ENCODE data around the gene CTSS. TPM values are rescaled to one million over a fixed set of nuclear protein-coding genes. Genes with fewer than 3 reads are reported as not detected.

Gene CTSS
- total RNA-seq, 1 donor from 2014 or later = 34.2 TPM

DNA sequence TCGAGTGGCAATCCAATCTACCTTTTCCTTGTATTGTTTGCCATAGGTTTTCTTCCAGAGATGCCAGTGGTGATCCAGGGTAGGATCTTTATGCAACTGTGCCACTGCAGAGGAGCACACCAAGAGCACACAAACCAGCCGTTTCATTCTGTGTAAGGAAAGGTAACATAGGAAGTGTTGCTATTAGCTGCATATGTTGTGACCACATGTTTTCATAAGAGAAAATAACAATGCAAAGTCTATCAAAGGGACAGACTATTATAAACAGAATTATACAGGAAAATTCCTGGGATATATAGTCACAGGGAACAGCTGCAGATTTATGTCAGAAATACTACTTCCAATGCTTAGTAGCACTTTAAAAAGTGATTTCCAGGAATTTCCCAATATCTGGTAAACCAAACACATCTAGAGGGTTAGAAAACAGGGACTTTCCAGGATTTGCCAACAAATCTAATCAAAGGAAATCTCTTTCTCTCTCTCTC lies 919 bp downstream of the CTSS start:
- H3K4me3 Mint-ChIP-seq = peak overlapping the region; percentile 92
- DNase-seq (ENCODE audit: low spot score) = no peak
- H3K9me3 Mint-ChIP-seq = peaks cover 6% of the 10 kb centered on the region
- H3K27ac Mint-ChIP-seq = peak overlapping the region; percentile 94
- peaks cover 26% of the 10 kb centered on the region for H3K36me3 Mint-ChIP-seq (ENCODE audit: low read depth)
- peaks cover 9% of the 10 kb centered on the region for H3K27me3 Mint-ChIP-seq (ENCODE audit: insufficient read depth)
- intact Hi-C loops (cut with micrococcal nuclease) = loop anchor here (1.0 to 5.0 kb wide), 5 partner anchors 67 to 197 kb away; partner anchors contain the start of genes ENSA and GOLPH3L
- H3K4me1 Mint-ChIP-seq (ENCODE audit: low read depth) = peaks cover 43% of the 10 kb centered on the region

DNA sequence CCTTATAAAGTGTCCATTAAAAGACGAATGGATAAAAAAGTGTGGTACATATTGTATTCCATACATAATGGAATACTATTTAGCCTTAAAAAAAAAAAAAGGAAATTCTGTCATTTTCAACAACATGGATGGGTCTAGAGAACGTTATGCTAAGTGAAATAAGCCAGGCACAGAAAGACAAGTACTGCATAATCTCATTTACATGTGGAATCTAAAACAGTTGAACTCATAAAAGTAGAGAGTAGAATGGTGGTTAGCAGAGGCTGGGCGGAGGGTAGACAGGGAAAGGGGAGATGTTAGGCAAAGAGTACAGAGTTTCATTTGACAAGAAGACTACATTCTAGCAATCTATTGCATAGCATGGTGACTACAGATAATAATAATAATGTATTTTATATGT lies 2.6 kb downstream of the CTSS start:
- Mint-ChIP-seq H3K36me3 (ENCODE audit: low read depth) (peaks cover 26% of the 10 kb centered on the region), H3K27me3 (ENCODE audit: insufficient read depth) (peaks cover 6% of the 10 kb centered on the region), H3K4me1 (ENCODE audit: low read depth) (peaks cover 43% of the 10 kb centered on the region), H3K4me3 (peak overlapping the region; percentile 13), H3K27ac (no peak overlapping the region), H3K9me3 (peaks cover 6% of the 10 kb centered on the region)
- intact Hi-C loops (cut with micrococcal nuclease) = no loop called here
- DNase-seq (ENCODE audit: low spot score) = no peak

DNA sequence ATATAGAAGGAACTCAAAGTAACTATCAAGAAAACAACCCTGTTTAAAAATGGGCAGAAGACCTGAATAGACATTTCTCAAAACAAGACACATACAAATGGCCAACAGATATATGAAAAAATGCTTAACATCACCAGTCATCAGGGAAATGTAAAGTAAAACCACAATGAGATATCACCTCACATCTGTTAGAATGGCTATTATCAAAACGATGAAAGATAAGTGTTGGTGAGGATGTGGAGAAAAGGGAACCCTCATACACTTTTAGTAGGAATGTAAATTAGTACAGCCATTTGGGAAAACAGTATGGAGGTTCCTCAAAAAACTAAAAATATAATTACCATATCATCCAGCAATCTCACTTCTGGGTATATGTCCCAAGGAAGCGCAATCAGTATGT lies 3.0 kb downstream of the CTSS start:
- Mint-ChIP-seq H3K27me3 (ENCODE audit: insufficient read depth) (peaks cover under 1% of the 10 kb centered on the region), H3K27ac (no peak overlapping the region), H3K4me1 (ENCODE audit: low read depth) (peaks cover 43% of the 10 kb centered on the region), H3K36me3 (ENCODE audit: low read depth) (peaks cover 28% of the 10 kb centered on the region), H3K4me3 (peak overlapping the region; percentile 13), H3K9me3 (peaks cover 6% of the 10 kb centered on the region)
- intact Hi-C loops (cut with micrococcal nuclease) = no loop called here
- no peak for DNase-seq (ENCODE audit: low spot score)

DNA sequence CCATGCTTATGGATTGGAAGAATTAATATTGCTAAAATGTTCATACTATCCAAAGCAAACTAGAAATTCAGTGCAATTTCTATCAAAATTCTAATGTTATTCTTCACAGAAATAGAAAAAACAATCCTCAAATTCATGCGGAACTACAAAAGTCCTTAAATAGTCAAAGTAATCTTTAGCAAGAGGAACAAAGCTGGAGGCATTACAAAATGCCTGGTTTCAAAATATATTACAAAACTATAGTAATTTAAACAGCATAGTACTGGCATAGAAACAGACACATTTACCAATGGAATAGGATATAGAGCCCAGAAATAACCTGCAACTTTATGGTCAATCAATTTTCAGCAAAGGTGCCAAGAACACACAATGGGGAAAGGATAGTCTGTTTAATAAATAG lies 3.8 kb downstream of the CTSS start:
- no peak for DNase-seq (ENCODE audit: low spot score)
- Mint-ChIP-seq H3K27ac (no peak overlapping the region), H3K27me3 (ENCODE audit: insufficient read depth) (no peaks in the 10 kb centered on the region), H3K4me1 (ENCODE audit: low read depth) (peaks cover 43% of the 10 kb centered on the region), H3K4me3 (no peak overlapping the region), H3K9me3 (peaks cover 6% of the 10 kb centered on the region), H3K36me3 (ENCODE audit: low read depth) (peaks cover 32% of the 10 kb centered on the region)
- intact Hi-C loops (cut with micrococcal nuclease) = no loop called here

DNA sequence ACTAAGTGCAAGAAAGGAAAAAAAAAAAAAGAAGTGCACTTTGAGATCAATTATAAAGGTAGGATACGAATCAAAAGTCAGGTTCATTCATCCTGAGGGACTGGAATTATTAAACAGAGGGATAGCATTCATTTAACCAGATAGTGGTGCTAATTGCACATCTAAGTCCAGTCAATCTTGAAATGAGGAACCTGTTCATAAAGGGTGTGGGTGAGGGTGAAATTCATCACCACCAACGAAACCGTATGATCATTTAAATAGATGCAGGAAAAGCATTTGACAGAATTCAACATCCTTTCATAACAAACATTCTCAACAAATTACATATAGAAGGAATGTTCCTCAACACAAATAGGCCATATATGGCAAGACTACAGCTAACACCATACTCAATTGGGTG lies 5.6 kb downstream of the CTSS start:
- Mint-ChIP-seq H3K36me3 (ENCODE audit: low read depth) (peaks cover 33% of the 10 kb centered on the region), H3K27ac (no peak overlapping the region), H3K4me3 (no peak overlapping the region), H3K4me1 (ENCODE audit: low read depth) (peaks cover 36% of the 10 kb centered on the region), H3K27me3 (ENCODE audit: insufficient read depth) (no peaks in the 10 kb centered on the region), H3K9me3 (peaks cover 6% of the 10 kb centered on the region)
- DNase-seq (ENCODE audit: low spot score) = no peak
- intact Hi-C loops (cut with micrococcal nuclease) = no loop called here

DNA sequence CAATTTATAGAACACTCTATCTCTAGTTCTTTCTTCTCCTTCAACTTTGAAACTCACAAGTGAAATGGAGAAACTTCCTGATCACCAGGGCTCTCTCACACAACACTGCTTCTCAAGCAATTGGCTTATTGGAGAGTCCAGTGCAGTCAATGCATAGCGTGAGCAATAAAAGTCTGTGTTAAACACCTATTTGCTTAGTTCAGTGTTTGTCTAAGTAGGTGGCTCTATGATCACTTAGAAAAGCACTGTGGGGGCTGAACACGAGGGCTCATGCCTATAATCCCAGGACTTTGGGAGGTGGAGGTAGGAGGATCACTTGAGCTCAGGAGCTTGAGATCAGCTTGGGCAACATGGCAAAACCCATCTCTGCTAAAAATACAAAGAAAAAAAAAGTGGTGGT lies 12.2 kb downstream of the CTSS start:
- H3K9me3 Mint-ChIP-seq = no peaks in the 10 kb centered on the region
- no peaks in the 10 kb centered on the region for H3K4me1 Mint-ChIP-seq (ENCODE audit: low read depth)
- no peak overlapping the region for H3K27ac Mint-ChIP-seq
- intact Hi-C loops (cut with micrococcal nuclease) = no loop called here
- no peak for DNase-seq (ENCODE audit: low spot score)
- no peak overlapping the region for H3K4me3 Mint-ChIP-seq
- H3K36me3 Mint-ChIP-seq (ENCODE audit: low read depth) = peaks cover 23% of the 10 kb centered on the region
- no peaks in the 10 kb centered on the region for H3K27me3 Mint-ChIP-seq (ENCODE audit: insufficient read depth)

DNA sequence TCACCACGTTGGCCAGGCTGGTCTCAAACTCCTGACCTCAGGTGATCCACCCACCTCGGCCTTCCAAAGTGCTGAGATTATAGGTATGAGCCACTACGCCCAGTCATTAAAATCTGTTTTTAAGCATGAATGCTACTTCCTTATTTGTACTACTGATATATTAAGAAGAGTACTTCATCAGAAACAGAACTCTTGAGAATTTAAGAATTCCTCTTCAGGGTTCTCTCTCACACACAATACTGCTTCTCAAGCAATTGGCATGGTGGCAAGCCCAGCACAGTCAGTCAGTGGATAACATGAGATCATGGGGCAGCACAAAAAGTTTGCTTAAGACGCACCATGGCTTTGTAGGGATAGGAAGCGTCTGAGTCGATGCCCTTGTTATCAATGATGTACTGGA lies 14.1 kb downstream of the CTSS start:
- no peaks in the 10 kb centered on the region for H3K9me3 Mint-ChIP-seq
- no peak overlapping the region for H3K4me3 Mint-ChIP-seq
- intact Hi-C loops (cut with micrococcal nuclease) = no loop called here
- H3K36me3 Mint-ChIP-seq (ENCODE audit: low read depth) = peaks cover 16% of the 10 kb centered on the region
- no peak for DNase-seq (ENCODE audit: low spot score)
- no peaks in the 10 kb centered on the region for H3K27me3 Mint-ChIP-seq (ENCODE audit: insufficient read depth)
- no peaks in the 10 kb centered on the region for H3K4me1 Mint-ChIP-seq (ENCODE audit: low read depth)
- H3K27ac Mint-ChIP-seq = no peak overlapping the region

DNA sequence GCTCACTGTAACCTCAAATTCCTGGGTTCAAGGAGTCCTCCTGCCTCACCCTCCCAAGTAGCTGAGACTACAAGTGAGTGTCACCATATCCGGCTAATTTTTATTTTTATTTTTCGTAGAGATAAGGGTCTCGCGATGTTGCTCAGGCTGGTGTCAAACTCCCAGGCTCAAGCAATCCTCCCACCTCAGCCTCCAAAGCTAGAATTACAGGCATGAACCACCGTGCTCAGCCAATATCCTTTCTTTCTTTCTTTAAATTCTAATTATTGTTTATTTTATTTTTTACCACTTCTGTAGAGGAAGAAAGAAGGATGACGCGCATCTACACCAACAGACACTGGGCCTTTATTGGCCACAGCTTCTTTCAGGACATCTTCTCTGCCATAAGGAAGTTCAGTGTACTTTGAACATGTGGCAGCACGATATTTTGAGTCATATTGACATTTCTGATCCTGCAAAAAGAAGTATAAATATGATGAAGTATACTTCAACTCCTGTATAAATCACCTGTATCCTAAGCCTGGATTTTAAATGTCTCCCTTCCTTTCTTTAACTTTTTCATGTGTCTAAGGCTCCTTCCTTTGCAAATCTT lies 15.8 kb downstream of the CTSS start:
- H3K36me3 Mint-ChIP-seq (ENCODE audit: low read depth) = peaks cover 15% of the 10 kb centered on the region
- H3K27me3 Mint-ChIP-seq (ENCODE audit: insufficient read depth) = no peaks in the 10 kb centered on the region
- intact Hi-C loops (cut with micrococcal nuclease) = no loop called here
- H3K27ac Mint-ChIP-seq = no peak overlapping the region
- no peaks in the 10 kb centered on the region for H3K9me3 Mint-ChIP-seq
- no peak for DNase-seq (ENCODE audit: low spot score)
- no peak overlapping the region for H3K4me3 Mint-ChIP-seq
- no peaks in the 10 kb centered on the region for H3K4me1 Mint-ChIP-seq (ENCODE audit: low read depth)

DNA sequence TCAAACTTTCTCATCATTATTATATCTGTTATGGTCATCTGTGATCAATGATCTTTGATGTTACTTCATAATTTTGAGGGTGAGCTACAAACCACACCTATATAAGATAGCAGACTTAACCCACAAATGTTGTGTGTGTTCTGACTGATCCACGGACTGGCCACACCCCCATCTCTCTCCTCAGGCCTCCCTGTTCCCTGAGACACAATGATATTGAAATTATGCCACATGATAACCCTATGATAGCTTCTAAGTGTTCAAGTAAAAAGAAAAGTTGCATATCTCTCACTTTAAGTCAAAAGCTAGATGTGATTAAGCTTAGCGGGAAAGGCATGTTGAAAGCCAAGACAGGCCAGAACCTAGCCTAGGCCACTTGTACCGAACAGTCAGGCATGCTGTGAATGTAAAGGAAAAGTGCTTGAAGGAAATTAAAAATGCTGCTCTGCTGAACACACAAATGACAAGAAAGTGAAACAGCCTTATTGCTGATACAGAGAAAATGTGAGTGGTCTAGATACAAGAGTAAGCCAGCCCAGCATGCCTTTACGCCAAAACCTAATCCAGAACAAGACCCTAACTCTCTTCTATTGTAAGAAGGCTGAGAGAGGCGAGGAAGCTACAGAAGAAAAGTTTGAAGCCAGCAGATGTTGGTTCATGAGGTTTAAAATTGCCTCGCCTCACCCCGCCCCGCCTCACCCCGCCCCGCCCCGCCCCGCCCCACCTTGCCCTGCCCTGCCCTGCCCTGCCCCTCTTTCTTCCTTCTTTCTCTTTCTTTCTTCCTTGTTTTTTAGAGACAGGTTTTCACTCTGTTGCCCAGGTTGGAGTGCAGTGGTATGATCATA lies 16.5 kb downstream of the CTSS start:
- DNase-seq (ENCODE audit: low spot score) = no peak
- no peak overlapping the region for H3K4me3 Mint-ChIP-seq
- intact Hi-C loops (cut with micrococcal nuclease) = no loop called here
- no peaks in the 10 kb centered on the region for H3K4me1 Mint-ChIP-seq (ENCODE audit: low read depth)
- no peaks in the 10 kb centered on the region for H3K9me3 Mint-ChIP-seq
- H3K36me3 Mint-ChIP-seq (ENCODE audit: low read depth) = peaks cover 15% of the 10 kb centered on the region
- H3K27ac Mint-ChIP-seq = no peak overlapping the region
- no peaks in the 10 kb centered on the region for H3K27me3 Mint-ChIP-seq (ENCODE audit: insufficient read depth)

DNA sequence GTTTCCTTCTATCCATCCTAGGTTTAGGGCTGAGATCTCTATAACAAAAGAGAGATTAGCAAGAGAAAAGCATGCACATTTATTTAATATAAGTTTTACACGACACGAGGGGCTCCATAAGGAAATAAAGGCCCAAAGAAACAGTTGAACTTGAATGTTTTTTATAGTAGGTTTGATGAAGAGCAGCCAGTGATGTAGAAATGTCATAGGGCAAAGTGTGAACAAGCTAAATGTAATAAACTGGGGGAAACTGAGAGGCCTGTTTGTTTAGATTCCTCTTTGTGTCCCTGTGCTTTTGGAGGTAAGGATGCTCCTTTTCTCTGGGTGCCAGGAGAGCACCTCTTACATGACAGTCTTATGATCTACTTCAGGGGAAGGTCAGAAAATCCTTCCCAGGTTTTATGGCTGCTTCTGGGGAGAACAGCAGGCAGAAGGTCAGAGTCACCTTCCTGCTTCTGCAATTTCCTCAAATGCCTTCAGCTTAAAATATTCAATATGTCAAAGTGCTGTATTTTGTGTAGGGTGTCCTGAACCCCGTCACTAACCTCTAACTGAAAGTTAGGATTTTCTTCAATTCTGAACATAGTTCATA lies 35.4 kb downstream of the CTSS start:
- Mint-ChIP-seq H3K4me3 (no peak overlapping the region), H3K9me3 (no peaks in the 10 kb centered on the region), H3K27me3 (ENCODE audit: insufficient read depth) (no peaks in the 10 kb centered on the region), H3K36me3 (ENCODE audit: low read depth) (peaks cover 12% of the 10 kb centered on the region), H3K27ac (no peak overlapping the region), H3K4me1 (ENCODE audit: low read depth) (no peaks in the 10 kb centered on the region)
- intact Hi-C loops (cut with micrococcal nuclease) = no loop called here
- no peak for DNase-seq (ENCODE audit: low spot score)

DNA sequence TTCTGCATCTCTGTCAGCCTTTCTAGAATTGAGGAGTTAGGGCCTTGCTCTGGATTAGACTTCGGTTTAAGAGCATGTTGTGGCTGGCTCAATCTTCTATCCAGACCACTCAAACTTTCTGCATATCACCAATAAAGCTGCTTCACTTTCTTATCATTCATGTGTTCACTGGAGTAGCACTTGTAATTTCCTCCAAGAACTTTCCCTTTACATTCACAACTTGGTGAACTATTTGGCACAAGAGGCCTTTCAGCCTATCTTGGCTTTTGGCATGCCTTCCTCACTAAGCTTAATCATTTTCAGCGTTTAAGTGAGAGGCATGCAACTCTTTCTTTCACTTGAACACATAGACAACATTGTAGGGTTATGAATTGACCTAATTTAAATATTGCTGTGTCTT lies 41.2 kb downstream of the CTSS start:
- intact Hi-C loops (cut with micrococcal nuclease) = no loop called here
- Mint-ChIP-seq H3K27ac (no peak overlapping the region), H3K4me1 (ENCODE audit: low read depth) (no peaks in the 10 kb centered on the region), H3K9me3 (no peaks in the 10 kb centered on the region), H3K27me3 (ENCODE audit: insufficient read depth) (peaks cover 2% of the 10 kb centered on the region), H3K36me3 (ENCODE audit: low read depth) (peaks cover 2% of the 10 kb centered on the region), H3K4me3 (no peak overlapping the region)
- DNase-seq (ENCODE audit: low spot score) = no peak

DNA sequence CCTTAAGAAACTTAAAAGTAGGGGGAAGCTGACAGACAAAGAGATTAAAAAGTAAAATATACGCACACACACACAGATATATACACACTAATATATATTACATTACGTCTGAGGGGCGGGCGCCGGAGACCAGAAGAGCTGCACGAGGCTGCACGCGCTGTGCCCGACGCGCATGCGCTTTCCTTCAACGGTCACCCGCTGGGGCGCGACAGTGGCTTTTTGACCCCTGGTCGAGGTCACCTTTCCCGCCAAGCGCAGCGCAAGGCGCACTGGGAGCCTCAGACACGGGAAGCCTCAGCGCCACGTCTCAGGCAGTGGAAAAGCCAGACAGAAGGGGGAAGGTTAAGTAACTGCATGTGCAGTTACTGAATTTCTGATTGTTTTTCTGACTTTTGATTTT lies 44.9 kb downstream of the CTSS start, which contains the start of gene HORMAD1:
HORMAD1 (minus strand) TSS at position 193 of the 400 bp plus-strand sequence. CDS start 1,390 bp downstream, outside the sequence.
- Mint-ChIP-seq H3K27ac (no peak within 1 kb of the TSS), H3K4me3 (no peak within 1 kb of the TSS), H3K4me1 (ENCODE audit: low read depth) (no peaks in the 10 kb centered on the region), H3K9me3 (no peaks in the 10 kb centered on the region), H3K36me3 (ENCODE audit: low read depth) (peaks cover 2% of the 10 kb centered on the region), H3K27me3 (ENCODE audit: insufficient read depth) (peaks cover 5% of the 10 kb centered on the region)
- intact Hi-C loops (cut with micrococcal nuclease) = no loop called here
- no peak for DNase-seq (ENCODE audit: low spot score)

DNA sequence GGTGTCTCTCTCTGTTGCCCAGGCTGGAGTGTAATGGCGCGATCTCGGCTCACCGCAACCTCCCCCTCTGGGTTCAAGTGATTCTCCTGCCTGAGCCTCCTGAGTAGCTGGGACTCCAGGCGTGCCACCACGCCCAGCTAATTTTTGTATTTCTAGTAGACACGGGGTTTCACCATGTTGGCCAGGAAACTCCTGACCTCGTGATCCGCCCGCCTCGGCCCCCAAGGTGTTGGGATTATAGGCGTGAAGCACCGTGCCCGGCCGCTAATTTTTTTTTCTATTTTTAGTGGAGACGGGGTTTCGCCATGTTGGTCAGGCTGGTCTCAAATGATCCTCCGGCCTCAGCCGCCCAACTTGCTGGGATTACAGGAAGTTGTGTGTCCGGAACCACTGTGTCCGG lies 45.5 kb downstream of the CTSS start:
- Mint-ChIP-seq H3K36me3 (ENCODE audit: low read depth) (peaks cover 2% of the 10 kb centered on the region), H3K4me1 (ENCODE audit: low read depth) (no peaks in the 10 kb centered on the region), H3K27ac (no peak overlapping the region), H3K27me3 (ENCODE audit: insufficient read depth) (peaks cover 5% of the 10 kb centered on the region), H3K4me3 (no peak overlapping the region), H3K9me3 (no peaks in the 10 kb centered on the region)
- intact Hi-C loops (cut with micrococcal nuclease) = no loop called here
- DNase-seq (ENCODE audit: low spot score) = no peak
